HTERT RPE-1 (cell line): Measurements from ENCODE around the gene FAM174B.

Source experiments
- in situ Hi-C: fragments of 300-500 bp; cut with MboI; formaldehyde crosslinking; loops from 4 replicates; pipeline ENCODE4 v1.14.3; 2020; ENCODE audit warnings: low sequenced_read_pairs

The FAM174B gene

DNA sequence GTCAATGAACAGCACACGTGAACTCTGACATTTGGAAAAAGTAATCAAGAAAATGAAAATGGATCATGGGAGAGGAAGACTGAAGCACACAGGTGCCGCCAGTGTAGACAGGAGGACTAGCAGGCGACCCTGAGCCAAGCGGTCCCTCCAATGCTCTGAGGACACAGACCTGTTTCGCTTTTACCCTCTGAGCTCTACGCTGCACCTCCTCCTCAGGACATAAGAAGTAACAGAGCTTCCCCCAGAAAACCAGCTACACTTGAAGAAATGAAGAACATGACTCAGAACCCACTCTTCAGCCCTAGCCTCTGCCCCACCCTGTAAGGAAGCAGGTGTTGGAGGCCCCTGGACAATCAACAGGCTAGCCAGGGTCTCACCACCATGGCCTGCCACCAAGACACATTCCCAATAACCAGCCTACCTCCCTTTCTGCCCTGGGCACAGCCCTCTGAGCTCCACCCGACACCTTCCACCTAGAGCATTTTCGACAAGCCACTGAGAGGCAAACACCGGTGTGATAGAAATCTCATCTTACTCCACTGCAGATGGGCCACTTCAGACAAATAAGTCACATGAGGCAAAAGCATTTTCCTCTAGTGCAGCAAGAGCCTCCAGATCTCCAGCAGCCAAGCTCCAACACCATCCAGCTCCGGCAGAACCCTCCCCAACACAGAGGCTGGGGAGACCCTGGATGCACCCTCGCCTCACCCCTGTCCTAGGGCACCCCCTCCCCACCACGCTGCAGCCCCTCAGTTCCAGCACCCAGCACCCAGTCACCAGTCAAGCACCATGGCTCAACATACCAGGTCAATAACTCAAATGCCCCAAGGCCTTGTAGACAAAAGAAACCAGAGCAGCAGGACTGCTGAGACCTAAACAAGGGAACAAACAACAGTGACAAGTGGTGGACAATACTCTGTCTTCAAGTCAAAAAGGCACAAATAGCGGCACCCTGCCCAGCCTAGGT, 11.4 kb downstream of the FAM174B start:
- in situ Hi-C loops, result no loop called here

- in situ Hi-C loops, result no loop called here
Observed at GRCh38 chr15:92638709-92639365, 16.7 kb downstream of the FAM174B start.

DNA sequence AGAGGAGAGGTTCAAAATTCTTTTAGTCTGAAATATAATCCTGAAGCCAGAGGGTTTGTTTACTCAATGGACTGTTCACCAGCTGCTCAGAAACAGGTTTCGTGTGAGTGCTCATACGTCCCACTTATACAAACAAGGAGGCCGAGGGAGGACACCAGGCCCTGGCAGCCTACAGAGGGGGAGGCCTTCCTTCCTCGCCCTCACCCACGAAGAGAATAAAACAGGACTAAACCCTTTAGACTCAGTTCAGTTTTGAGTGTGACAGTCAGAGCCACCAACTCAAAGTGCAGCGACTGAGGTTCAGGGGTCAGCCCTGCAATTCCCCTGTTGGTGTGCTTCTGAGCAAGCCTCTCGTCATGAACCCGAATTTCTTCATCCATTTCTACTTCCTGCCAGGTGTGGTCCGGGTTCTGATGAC, 17.3 kb downstream of the FAM174B start:
- in situ Hi-C loops, result no loop called here

DNA sequence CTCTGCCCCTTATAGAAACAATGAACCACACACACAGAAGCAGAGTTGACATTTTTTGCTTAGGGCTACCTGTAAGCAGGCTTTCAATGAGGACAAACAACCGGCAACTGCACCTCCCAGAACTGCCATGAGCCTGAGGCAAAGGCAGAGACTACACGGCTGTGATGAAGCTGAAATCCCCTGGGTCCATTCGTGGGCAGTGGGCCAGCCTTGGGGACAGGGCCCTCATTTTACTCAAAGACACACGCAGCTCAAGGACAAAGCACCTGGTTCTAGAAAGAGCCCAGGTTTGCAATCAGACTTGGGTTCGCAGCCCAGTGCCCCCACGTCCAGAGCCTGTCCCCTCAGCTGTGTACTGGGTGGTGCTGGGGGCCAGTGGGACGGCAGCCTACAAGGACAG, 17.9 kb downstream of the FAM174B start:
- in situ Hi-C loops, result no loop called here

GRCh38 chr15:92636908-92637481, 18.6 kb downstream of the FAM174B start:
- in situ Hi-C loops, result no loop called here

DNA sequence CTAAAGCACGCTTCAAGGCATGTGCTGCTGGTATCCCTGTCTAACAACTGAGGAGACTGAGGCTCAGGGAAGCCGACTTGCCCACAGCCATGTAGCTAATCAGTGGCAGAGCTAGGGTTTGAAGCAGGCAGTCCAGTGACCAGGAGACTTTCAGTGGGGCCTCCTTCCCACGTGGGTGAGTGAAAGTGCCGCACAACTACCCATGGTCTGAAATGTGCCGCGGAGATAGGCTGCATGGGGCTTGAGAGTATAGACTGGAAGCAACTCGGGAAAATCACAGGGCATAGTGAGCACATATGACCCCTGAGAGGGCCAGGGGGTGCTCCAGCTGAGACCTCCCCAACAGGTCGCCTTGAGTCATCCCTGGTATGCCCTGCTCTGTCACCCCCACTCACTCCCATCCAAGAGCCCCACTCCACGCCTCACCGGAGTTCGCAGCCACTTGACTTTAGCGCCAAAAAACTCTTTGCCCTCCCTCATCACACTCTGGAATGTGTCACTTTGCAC, 19.1 kb downstream of the FAM174B start:
- in situ Hi-C loops, result no loop called here

- in situ Hi-C loops, result no loop called here
Observed at GRCh38 chr15:92634671-92635201, 20.8 kb downstream of the FAM174B start.

DNA sequence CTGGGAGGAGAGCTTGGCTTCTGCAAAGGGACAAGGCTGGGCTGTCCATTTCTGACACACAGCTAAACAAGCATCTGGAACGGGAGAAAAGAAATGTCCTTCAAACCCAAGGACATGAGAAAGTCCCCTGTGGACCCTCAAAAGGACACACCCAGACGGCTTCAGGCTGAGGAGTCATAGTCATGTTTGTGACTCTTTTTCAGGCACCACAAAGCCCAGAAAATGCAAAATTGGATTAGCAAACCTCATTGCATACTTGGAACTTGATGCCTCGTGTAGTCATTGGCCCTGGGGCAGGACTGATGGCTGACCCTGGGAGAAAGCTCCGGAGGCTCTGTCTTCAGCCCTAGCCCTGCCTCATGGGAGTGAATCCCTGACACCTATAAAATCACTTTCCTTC, 21.5 kb downstream of the FAM174B start:
- in situ Hi-C loops, result no loop called here

DNA sequence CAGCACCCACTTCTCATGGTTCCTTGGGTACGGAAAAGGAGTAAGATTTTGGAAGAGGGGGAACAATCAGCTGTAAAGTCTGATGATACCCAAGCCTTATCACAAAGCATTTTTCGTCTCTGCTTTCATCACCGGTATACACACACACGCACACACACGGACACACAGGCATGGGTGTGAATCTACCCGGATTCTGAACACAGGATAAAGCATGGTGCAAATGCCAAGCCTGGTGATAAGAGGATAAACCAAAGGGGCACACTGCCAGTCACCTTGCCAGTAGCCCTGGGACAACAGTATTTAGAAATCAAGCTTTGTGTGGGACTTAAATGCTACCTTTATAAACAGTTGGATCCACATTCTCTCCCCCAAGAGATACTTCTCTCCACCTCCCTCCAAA, 22.2 kb downstream of the FAM174B start:
- in situ Hi-C loops, result no loop called here

DNA sequence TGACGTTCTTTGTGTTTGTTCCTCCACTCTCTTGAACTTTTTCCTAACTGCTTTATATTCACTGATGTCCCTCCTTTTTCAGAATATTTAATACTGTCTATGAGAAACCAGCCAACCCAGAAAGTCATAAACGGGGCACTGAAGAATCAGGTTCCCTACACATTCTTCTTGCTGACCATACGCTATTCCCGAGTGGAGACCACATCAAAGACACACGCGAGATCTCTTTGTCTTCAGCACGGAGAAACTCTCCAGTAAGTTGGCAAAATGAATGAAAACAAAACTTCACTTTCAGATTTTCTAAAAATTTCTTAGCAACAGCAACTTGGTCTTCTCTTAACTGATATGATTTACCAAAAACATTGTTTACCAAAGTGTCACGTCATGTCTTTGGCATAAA, 22.6 kb downstream of the FAM174B start:
- in situ Hi-C loops, result no loop called here

- in situ Hi-C loops, result no loop called here
Observed at GRCh38 chr15:92631721-92632120, 23.9 kb downstream of the FAM174B start.

GRCh38 chr15:92629975-92630626, 25.5 kb downstream of the FAM174B start:
- in situ Hi-C loops, result no loop called here

DNA sequence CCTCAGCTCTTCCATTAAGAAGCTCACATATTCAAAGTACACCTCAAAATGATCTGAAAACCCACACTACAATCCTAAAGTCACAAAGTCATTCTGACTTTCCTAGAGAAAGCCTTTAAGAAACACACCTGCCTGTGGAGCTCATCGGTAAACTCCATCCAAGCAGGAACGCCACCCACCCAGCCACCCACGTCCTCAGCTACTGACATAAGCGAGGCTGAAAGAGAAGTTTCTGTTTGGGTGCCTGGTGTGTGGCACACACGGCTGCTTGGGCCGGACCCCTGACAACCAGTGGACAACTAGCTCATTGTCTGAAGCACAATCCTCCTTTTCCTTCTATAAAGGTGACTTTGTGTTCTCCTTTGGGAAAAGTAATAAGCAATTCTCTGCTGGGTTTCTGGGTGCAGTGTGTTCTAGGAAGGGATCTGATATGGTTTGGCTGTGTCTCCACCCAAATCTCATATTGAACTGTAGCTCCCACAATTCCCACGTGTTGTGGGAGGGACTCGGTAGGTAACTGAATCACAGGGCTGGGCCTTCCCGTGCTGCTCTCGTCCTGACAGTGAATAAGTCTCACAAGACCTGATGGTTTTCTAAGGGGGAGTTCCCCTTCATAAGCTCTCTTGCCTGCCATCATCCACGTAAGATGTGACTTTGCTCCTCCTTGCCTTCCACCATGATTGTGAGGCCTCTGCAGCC, 26.1 kb downstream of the FAM174B start:
- in situ Hi-C loops, result no loop called here

DNA sequence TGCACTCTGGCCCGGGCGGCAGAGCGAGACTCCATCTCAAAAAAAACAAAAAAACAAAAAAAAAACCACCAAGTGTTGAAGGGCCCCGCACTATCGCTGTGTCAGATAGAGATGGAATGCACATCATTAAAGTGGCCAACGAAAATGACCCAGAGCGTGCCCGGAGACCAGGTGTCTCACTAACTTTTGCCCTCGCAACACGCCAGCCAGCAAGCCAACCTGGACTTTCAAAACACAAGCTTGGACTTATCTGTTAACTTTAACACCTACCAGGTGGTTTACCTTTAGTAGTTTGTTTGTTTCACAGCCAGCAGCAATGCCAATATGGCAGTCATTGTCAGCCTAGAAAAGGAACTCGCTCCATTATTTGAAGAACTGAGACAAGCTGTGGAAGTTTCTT, 28.6 kb downstream of the FAM174B start:
- in situ Hi-C loops, result no loop called here

- in situ Hi-C loops, result no loop called here
Observed at GRCh38 chr15:92625251-92625980, 30.2 kb downstream of the FAM174B start.

- in situ Hi-C loops, result no loop called here
Observed at GRCh38 chr15:92624401-92624991, 31.1 kb downstream of the FAM174B start.

GRCh38 chr15:92623435-92623834, 32.1 kb downstream of the FAM174B start:
- in situ Hi-C loops, result no loop called here

DNA sequence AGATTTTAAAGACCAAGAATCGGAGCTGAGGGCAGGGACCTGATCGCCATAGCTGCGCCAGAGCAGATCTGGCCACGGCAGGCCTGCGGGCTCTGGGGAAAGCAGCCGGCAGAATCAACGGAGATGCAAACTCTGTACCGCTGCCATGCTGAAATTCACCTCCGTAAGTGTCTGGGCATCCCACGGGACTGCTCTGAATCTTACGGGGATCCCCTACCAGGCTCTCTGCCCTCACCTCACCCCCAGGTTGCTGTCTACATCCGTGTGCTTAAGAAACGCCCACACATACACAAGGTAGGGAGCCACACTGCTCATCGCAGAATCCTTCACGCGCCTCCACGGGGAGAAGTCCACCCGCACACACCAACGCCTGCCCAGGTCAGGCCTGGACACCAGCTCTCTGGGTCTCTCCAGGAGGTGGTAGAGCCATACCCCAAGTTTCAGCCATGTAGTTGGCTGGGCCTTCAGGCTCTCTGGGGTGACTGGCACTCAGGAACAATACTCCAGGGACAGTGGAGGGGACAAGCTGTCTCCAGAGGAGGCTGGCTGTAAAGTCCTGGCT, 33.5 kb downstream of the FAM174B start:
- in situ Hi-C loops, result no loop called here

DNA sequence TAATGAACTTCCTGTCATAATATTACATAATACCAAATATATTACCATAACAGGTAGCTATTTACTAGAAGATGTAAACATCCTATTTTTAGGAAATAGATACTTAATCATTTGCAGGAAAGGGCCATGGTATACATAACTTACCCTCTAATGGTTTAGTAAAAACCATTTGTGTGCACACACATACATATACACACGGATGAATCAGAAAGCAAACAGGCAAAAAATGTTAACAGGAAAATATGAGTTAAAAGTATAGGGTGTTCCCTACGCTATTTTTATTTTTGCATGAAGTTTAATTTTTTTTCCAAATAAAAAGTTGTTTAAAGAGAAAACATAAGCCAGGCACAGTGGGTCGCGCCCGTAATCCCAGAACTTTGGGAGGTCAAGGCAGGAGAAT, 34.6 kb downstream of the FAM174B start:
- in situ Hi-C loops, result no loop called here
